GM12878 (cell line): ENCODE data around the gene IL10. TPM values are rescaled to one million over a fixed set of nuclear protein-coding genes. Genes with fewer than 3 reads are reported as not detected.

Source experiments
- ATAC-seq: fragments of 200-7000 bp; cut with Tn5 transposase; 3 replicates; pipeline ENCODE4 v1.9.1; 2020; ENCODE audit warnings: mild to moderate bottlenecking, moderate library complexity
- BruUV-seq: library from RNA; stranded (reverse); fragments of 400-500 nt; replicated peaks from 2 replicates; lab custom pipeline; 2021; lab: Mats Ljungman, UMichigan
- CTCF ChIA-PET: fragments of 300-600 bp; sonication (Branson Sonifier 250); formaldehyde crosslinking; extraction: SDS; loops from one replicate; lab custom pipeline; 2021; ENCODE audit warnings: inconsistent platforms; lab: Yijun Ruan, JAX
- POLR2A ChIA-PET: fragments of 350-600 bp; formaldehyde crosslinking; extraction: SDS; loops from one replicate; lab custom pipeline; 2021; ENCODE audit warnings: inconsistent platforms; lab: Charles Lee
- RAD21 ChIA-PET: fragments of 300-600 bp; sonication (Branson Sonifier 250); formaldehyde crosslinking; loops from one replicate; lab custom pipeline; 2023; ENCODE audit warnings: antibody characterized with exemption; ENCODE audit not compliant: unreplicated experiment; lab: Charles Lee
- SMC1A ChIA-PET: fragments of 300-600 bp; sonication (Branson Sonifier 250); formaldehyde crosslinking; loops from one replicate; lab custom pipeline; 2023; ENCODE audit not compliant: unreplicated experiment, uncharacterized antibody; lab: Charles Lee
- DNase-seq: peaks from one replicate; pipeline ENCODE4 v3.0.0-alpha.2; 2011; ENCODE audit warnings: low read depth, low spot score
- FAIRE-seq: peaks from 3 replicates; lab custom pipeline; 2011; peaks lifted over from hg19 to GRCh38; lab: Jason Lieb, UNC
- H2AFZ ChIP-seq: 2 replicates; pipeline ENCODE4 v1.6.0; 2011; ENCODE audit warnings: low read depth, low read length, control low read depth; ENCODE audit not compliant: control insufficient read depth
- H3K27ac ChIP-seq: 2 replicates; pipeline ENCODE4 v1.5.1; 2011; ENCODE audit warnings: control low read depth; ENCODE audit not compliant: control insufficient read depth, insufficient read depth
- H3K27me3 ChIP-seq, 2 experiments: replicated peaks in 1 of 2; 2 replicates each; pipeline versions ENCODE4 v1.6.0 to v1.6.1; 2011; ENCODE audit warnings: low read length in 1 of 2; ENCODE audit not compliant: control insufficient read depth in 2 of 2, insufficient read depth in 2 of 2
- H3K36me3 ChIP-seq, 2 experiments: 2 replicates each; pipeline ENCODE4 v1.5.1; 2011; ENCODE audit warnings: low read length in 1 of 2; ENCODE audit not compliant: control insufficient read depth in 2 of 2, insufficient read depth in 2 of 2
- H3K4me1 ChIP-seq: 2 replicates; pipeline ENCODE4 v1.6.1; 2011; ENCODE audit warnings: mild to moderate bottlenecking, low read length, moderate library complexity, mixed read lengths; ENCODE audit not compliant: control insufficient read depth, insufficient read depth
- H3K4me2 ChIP-seq: 2 replicates; pipeline ENCODE4 v1.6.0; 2011; ENCODE audit warnings: control low read depth; ENCODE audit not compliant: control insufficient read depth, insufficient read depth
- H3K4me3 ChIP-seq: fragments of 200-600 bp; sonication (generic); 2 replicates; pipeline ENCODE4 v1.5.1; 2016
- H3K79me2 ChIP-seq: 2 replicates; pipeline ENCODE4 v1.6.0; 2011; ENCODE audit warnings: low read length; ENCODE audit not compliant: control insufficient read depth, insufficient read depth
- H3K9ac ChIP-seq: 2 replicates; pipeline ENCODE4 v1.8.0; 2011; ENCODE audit warnings: low read length, control low read depth, mixed read lengths; ENCODE audit not compliant: control insufficient read depth, insufficient read depth
- H3K9me3 ChIP-seq: replicated peaks from 3 replicates; pipeline ENCODE4 v1.5.1; 2011; ENCODE audit warnings: mild to moderate bottlenecking, low read length; ENCODE audit not compliant: control insufficient read depth, insufficient read depth
- H4K20me1 ChIP-seq: 2 replicates; pipeline ENCODE4 v1.6.0; 2011; ENCODE audit not compliant: control insufficient read depth, insufficient read depth
- GABPA ChIP-seq: IDR thresholded peaks from 2 replicates; pipeline ENCODE4 v1.6.1; 2014; ENCODE audit warnings: antibody characterized with exemption, low read depth, mild to moderate bottlenecking, inconsistent platforms
- MLLT1 ChIP-seq: fragments of 450-650 bp; IDR thresholded peaks from 2 replicates; pipeline ENCODE4 v1.6.1; 2016; ENCODE audit warnings: mild to moderate bottlenecking
- WGBS: methylation state at CpG from one replicate; pipeline ENCODE4 v1.1.6; 2016; ENCODE audit warnings: low lambda C conversion rate; ENCODE audit not compliant: insufficient replicate concordance, insufficient coverage; ENCODE audit errors: missing lambda C conversion rate; 5-methylcytosine and 5-hydroxymethylcytosine counted together
- in situ Hi-C: fragments of 300-500 bp; cut with MboI; formaldehyde crosslinking; loops from 9 replicates; pipeline ENCODE4 v1.14.3; 2018; ENCODE audit warnings: mixed read lengths
- intact Hi-C: fragments of 100-400 bp; cut with micrococcal nuclease; formaldehyde crosslinking; loops from one replicate; pipeline ENCODE4 v1.14.2; 2022; ENCODE audit not compliant: unreplicated experiment
- polyA plus RNA-seq, 11 experiments: library from polyadenylated mRNA; depleted of rRNA in 4 of 11; unstranded in 6 of 11; stranded (reverse) in 5 of 11; fragments of >200 nt; fragmentation: Nextera tagmentation in 4 of 11; fragmentation: Illumina TruSeq in 1 of 11; extraction: Ambion mirVana in 4 of 11; extraction: Trizol in 1 of 11; gene quantifications; 1 replicate in 1 of 11; 2 replicates in 10 of 11; pipeline versions ENCODE4 v1.2.1 to v1.2.3, GENCODE V29; 2011 to 2016; ENCODE audit warnings: inconsistent platforms in 2 of 11, missing spikeins in 2 of 11, low read depth in 1 of 11
- total RNA-seq, 4 experiments: library from RNA; depleted of rRNA in 3 of 4; stranded (reverse); fragments of >200 nt in 3 of 4; fragmentation: Illumina TruSeq in 1 of 4; extraction: Trizol in 1 of 4; gene quantifications; 2 replicates each; pipeline versions ENCODE4 v1.2.1 to v1.2.3, GENCODE V29; 2013 to 2021

The IL10 gene
- total and polyA plus RNA-seq, 10 of the 15 experiments (the other 5 are each of a cell fraction or from before 2014, with no cell fraction given): 0.34 to 5.0 (median 1.1) TPM

GRCh38 chr1:206793620-206794019, 21.3 kb upstream of the IL10 start:
- POLR2A ChIA-PET: interaction anchor here (0.5 to 13.9 kb wide), 8 partner anchors 8 to 54 kb away, joined by 4 to 283 read pairs (median 8); partner anchors contain the start of genes IL10 and IL19
- Histone ChIP-seq H3K79me2 (peaks cover 1% of the 10 kb centered on the region), H2AFZ (peak overlapping the region; percentile 47), H3K4me1 (peaks cover 52% of the 10 kb centered on the region), H3K4me3 (no peak overlapping the region), H3K9me3 (no peaks in the 10 kb centered on the region), H3K27me3 (no peaks in the 10 kb centered on the region), H3K4me2 (peak overlapping the region; percentile 52), H4K20me1 (no peaks in the 10 kb centered on the region), H3K9ac (peak overlapping the region; percentile 42; the same call in 1 of the 2 replicates), H3K27ac (peak overlapping the region; percentile 54), H3K36me3 (no peaks in the 10 kb centered on the region)
- in situ Hi-C loops: no loop called here
- 0 out of 2 replicates have a peak, but pooled peaks have one; percentile 12 for TF ChIP-seq MLLT1
- no peak for TF ChIP-seq GABPA
- CTCF ChIA-PET: interaction anchor here (0.9 to 18.5 kb wide), 12 partner anchors 10 to 189 kb away, joined by 3 to 805 read pairs (median 7); partner anchors contain the start of genes IL10 and IL19
- FAIRE-seq (no peak), ATAC-seq (no peak), DNase-seq (no peak)
- RAD21 ChIA-PET: interaction anchor here (0.9 to 13.8 kb wide), 11 partner anchors 10 to 59 kb away, joined by 3 to 363 read pairs (median 8); partner anchors contain the start of genes IL10 and IL19
- WGBS: 27% methylated on average over 7 of the region's 7 CpGs
- SMC1A ChIA-PET: interaction anchor here (0.5 to 4.6 kb wide), 14 partner anchors 9 to 90 kb away, joined by 3 to 161 read pairs (median 8); partner anchors contain the start of genes IL10 and IL19
- BruUV-seq: no TSS peak
- intact Hi-C loops: no loop called here
